Activated CD8-positive, alpha-beta memory T cell treated with anti-CD3 and anti-CD28 coated beads for 48 hours (primary cell): Measurements from ENCODE around the gene EVC.
A peak's percentile ranks its signal among the peaks of the same experiment; 100 is the strongest.
"Not testable (repeated sequence)": the region's sequence is repeated elsewhere in the genome, so short reads cannot be mapped to it uniquely, and the experiment has no call there.

Experiments
- DNase-seq, 3 experiments: peaks; one replicate each; pipeline ENCODE4 v3.0.0-alpha.2; 2020; ENCODE audit warnings: low read depth in 2 of 3, low spot score in 2 of 3

The EVC gene

GRCh38 chr4:5810770-5811430, 99.9 kb downstream of the EVC start:
- DNase-seq = no peak

DNA sequence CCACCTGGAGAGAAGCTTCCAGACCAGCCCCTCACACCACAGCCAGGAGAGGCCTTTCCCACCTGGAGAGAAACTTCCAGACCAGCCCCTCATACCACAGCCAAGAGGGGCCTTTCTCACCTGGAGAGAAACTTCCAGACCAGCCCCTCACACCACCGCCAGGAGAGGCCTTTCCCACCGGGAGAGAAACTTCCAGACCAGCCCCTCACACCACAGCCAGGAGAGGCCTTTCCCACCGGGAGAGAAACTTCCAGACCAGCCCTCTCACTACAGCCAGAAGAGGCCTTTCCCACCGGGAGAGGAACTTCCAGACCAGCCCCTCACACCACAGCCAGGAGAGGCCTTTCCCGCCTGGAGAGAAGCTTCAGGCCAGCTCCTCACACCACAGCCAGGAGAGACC, 101.1 kb downstream of the EVC start:
- not testable (repeated sequence) for DNase-seq

- no peak for DNase-seq
These were observed 101.7 kb downstream of the EVC start for GRCh38 chr4:5812506-5813229.

GRCh38 chr4:5813882-5814255, 102.9 kb downstream of the EVC start:
- no peak for DNase-seq

GRCh38 chr4:5814421-5814820, 103.4 kb downstream of the EVC start:
- no peak for DNase-seq

DNA sequence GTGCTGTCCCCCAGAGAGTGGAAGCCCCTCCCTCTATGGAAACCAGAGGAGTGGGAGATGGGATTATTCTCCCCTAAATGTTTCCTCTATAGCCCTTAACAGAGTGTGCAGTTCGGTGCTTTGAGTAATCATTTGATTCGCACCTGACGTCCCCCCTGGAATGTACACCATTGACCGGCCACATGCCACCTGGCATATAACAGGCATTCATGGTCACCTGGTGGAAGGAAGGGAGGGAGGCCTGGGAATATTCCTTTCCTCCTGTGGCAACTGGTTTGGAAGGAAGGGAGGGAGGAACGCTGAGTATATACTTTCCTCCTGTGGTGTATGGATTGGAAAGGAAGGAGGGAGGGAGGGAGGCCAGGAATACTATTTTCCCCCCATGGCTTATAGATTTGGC, 104.6 kb downstream of the EVC start:
- no peak for DNase-seq

DNA sequence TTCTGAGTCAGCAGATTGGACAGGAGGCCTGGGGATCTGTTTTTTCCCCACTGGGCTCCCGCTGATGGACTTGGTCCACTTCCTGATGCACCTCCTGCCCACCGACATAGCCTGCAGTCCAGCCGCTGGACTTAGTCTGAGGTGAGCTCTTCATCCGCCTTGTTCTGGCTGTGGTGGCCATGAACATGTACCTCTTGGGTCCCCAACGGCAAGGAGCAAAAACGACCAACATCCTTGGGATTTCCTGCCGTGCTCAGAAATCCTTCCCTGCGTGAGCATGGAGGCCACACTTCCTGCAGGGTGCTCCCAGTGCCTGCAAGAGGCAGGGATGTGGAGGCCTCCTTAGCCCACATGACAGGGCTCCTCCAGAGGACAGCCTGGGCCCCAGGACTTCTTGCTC, 105.1 kb downstream of the EVC start:
- no peak for DNase-seq

DNA sequence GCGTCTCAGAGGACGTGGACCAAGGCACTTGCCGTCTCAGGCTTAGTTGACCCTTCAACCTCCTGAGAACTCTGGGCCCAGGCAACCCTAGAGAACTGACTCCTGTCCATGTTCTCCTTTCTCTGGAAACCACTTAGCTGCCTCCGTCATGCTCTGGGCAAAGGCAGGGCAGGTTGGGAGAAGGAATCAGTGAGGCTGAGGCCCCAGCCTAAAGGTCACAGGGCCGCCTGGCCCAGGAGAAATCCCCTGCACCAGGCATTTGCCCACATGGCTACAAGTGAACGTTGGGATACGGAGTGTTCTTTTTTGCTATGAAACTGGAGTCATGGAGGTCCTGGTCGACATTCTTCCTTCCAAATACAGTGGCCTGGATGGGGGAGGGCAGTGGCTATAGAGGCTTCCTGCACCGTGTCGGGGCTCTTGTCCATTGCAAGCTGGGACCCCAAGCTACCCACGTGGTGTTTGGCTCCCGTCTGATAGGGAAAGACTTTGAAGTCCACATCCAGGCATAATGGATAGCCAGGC, 105.9 kb downstream of the EVC start:
- DNase-seq = no peak

GRCh38 chr4:5821665-5822358, 110.8 kb downstream of the EVC start:
- DNase-seq = peak in 1 of 3 experiments; percentile 6

DNA sequence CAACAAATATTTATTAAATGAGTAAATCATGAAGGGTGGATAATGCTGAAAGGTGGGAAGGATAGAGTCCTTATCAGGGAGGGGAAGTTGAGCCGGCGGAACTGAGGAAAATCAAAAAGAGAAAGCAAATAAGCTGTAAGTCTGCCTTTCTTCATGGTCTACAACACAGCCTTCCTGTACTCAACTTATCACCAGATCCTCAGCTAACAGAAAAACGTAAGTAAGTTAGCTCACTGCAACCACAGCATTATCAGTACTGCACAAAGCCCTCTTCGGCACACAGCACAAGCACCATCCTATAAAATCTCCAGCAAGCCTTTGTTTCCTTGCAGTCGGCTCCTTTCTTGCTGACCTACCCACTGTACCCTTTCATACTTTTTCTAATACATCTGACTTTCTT, 111.6 kb downstream of the EVC start:
- no peak for DNase-seq

GRCh38 chr4:5823542-5824211, 112.7 kb downstream of the EVC start:
- no peak for DNase-seq

- DNase-seq = no peak
These were observed 113.2 kb downstream of the EVC start for GRCh38 chr4:5824227-5824626.

DNA sequence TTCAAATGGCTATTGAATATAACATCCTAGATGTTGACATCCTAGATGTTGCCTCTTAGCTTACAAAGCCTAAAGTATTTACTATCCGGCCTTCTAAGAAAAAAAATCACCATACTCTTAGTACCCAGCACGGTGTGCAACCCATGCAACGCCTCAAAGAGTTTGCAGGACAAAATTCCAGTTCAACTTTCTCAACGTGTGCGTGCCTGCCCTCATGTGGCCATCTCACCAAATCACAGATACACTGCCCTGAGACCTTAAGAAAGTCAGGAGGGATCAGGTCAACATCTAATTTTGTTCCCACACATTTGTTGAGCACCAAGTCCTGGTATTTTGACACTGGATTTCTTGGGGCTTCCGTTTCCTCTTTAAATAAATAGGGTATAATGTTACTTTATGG, 113.6 kb downstream of the EVC start:
- no peak for DNase-seq

DNA sequence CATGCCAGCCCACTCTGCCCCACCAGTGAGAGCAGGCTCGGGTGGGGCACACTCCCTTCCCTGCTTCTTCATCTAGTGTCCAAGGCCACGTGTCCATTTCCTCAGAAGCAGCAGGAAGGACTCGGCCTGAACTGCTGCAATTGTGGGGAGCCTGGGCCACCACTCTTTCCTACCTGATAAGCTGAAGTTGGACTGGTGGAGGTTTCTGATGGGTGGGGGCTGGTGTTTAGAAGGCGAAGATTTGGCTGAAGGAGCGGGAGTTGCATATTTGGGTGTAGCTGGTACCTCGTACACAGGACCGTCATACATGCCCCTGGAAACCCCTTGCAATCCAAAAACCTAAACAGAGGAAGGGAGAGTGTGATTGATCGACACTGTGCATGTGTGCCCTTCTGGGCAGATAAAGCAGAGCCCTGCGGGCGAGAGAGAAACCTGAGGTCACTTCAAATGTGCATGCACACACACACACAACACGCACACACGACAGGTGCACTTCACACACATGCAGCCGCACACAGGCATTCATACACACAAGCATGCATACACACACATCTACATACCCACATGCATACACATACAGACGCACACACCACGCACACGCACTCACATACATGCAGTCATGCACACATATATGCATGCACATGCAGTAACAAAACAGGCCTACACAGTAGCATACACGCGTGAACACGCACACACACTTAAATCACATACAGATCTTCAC, 114.5 kb downstream of the EVC start:
- no peak for DNase-seq

- DNase-seq = no peak
These were observed 115.6 kb downstream of the EVC start for GRCh38 chr4:5826437-5827107.

GRCh38 chr4:5827108-5828004, 116.4 kb downstream of the EVC start:
- DNase-seq = no peak

DNA sequence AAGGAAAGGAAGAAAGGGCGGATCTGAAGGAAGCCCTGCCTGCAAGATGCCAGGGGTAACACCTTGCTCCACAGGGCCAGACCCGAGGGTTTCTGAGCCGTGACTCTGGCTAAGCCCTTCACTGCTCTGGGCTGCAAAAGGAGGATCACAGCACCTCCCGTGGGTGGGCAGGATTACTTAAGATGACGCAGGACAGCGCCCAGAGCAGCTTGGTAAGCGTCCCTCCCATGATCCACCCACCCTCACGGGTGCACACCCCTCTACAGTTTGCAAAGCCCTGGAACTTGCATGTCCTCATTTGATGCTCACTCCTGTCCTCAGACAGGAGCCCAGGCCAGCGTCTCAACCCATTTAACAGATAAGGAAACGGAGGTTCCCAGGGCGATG, 117.0 kb downstream of the EVC start:
- DNase-seq = no peak

- DNase-seq = no peak
These were observed 125.9 kb downstream of the EVC start for GRCh38 chr4:5836943-5837342.

GRCh38 chr4:5837483-5837882, 126.5 kb downstream of the EVC start:
- not testable (repeated sequence) for DNase-seq
